OCI-LY3 (cell line): ENCODE results near the gene NBL1.

Experiments
- EZH2phosphoT487 ChIP-seq: fragments of 200-600 bp; shearing (Covaris generic); IDR thresholded peaks from 2 replicates; pipeline ENCODE4 v1.6.1; 2018; ENCODE audit warnings: antibody characterized with exemption, mixed run types, low read depth
- TF ChIP-seq, protein P1 (sequence below): fragments of 200-600, 300-600 bp; sonication (generic); IDR thresholded peaks from 2 replicates; pipeline ENCODE4 v1.5.1; 2014; ENCODE audit warnings: antibody characterized with exemption, low read length, low read depth

DNA sequence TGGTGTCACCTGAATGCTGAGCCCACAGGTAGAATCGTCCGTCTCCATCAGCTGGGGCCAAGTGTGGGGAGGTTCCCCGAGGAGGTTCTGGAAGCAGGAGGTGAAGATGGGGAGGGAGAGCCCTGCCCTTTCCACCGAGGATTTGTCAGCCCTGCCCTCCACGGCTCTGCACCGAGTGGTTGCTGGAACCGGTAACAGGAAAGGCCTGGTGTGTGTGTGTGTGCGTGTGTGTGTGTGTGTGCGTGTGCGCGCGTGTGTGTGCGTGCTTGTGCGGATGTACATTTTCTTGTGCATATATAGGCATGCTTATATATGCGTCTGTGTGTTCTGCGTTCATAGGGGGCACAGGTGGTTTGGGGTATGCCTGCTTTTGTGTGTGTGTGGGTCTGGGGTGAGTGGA is 3.5 kb downstream of the NBL1 start:
- TF ChIP-seq, protein P1, sequence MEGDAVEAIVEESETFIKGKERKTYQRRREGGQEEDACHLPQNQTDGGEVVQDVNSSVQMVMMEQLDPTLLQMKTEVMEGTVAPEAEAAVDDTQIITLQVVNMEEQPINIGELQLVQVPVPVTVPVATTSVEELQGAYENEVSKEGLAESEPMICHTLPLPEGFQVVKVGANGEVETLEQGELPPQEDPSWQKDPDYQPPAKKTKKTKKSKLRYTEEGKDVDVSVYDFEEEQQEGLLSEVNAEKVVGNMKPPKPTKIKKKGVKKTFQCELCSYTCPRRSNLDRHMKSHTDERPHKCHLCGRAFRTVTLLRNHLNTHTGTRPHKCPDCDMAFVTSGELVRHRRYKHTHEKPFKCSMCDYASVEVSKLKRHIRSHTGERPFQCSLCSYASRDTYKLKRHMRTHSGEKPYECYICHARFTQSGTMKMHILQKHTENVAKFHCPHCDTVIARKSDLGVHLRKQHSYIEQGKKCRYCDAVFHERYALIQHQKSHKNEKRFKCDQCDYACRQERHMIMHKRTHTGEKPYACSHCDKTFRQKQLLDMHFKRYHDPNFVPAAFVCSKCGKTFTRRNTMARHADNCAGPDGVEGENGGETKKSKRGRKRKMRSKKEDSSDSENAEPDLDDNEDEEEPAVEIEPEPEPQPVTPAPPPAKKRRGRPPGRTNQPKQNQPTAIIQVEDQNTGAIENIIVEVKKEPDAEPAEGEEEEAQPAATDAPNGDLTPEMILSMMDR = no peak
- no peak for TF ChIP-seq EZH2phosphoT487
